ENCODE data around the gene TNPO3.

GRCh38 chr7:128955981-128956380 lies 98.9 kb downstream of the TNPO3 start:
- TF ChIP-seq POLR2A (IDR thresholded peaks at IDR 0.05): no peak
- TF ChIP-seq CTCF (IDR thresholded peaks at IDR 0.05): no peak

Data from suprapubic skin (tissue), 3 donors.